Stimulated activated CD4-positive, alpha-beta T cell treated with anti-CD3 and anti-CD28 coated beads, TNF-alpha, amount 100 ng/mL, for 48 hours (primary cell): ENCODE measurements around the gene CNNM3.

Experiments
- DNase-seq, 3 donors: peaks; one replicate each; pipeline ENCODE4 v3.0.0-alpha.2; 2020; ENCODE audit warnings: low read depth in 3 of 3

The CNNM3 gene

DNA sequence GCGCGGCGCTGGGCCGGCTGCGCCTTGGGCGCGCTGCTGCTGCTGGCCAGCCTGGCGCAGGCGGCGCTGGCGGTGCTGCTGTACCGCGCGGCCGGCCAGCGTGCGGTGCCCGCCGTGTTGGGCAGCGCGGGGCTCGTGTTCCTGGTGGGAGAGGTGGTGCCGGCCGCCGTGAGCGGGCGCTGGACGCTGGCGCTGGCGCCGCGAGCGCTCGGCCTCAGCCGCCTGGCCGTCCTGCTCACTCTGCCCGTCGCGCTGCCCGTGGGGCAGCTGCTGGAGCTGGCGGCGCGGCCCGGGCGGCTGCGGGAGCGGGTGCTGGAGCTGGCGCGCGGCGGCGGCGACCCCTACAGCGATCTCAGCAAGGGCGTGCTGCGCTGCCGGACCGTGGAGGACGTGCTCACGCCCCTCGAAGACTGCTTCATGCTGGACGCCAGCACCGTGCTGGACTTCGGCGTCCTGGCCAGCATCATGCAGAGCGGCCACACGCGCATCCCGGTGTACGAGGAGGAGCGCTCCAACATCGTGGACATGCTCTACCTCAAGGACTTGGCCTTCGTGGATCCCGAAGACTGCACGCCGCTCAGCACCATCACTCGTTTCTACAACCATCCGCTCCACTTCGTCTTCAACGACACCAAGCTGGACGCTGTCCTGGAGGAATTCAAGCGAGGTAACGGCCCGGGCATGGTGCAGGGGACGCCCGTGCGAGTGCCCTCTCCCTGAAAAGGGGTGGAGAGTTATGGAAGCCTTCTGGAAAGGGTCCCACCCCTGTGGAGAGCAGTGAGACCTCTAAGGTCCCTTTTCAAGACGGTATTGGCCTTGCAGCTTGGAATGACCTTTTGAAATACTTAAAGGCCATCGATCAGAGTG, 1.0 kb downstream of the CNNM3 start:
- DNase-seq: no peak

DNA sequence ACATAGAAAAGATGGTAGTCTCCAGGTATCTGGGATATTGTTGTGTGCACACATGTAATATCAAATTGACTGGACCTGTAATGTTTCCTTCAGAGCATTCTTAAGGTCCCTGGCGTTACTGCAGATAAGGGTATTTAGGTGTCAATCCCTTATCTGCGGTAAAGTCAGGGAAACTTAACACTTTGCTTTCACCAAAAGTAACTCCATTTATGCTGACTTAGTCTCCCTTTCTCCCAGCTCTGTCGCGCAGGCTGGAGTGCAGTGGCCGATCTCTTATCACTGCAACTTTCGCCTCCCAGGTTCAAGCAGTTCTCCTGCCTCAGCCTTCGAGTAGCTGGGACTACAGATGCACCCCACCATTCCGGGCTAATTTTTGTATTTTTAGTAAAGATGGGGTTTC, 1.8 kb downstream of the CNNM3 start:
- DNase-seq: no peak

DNA sequence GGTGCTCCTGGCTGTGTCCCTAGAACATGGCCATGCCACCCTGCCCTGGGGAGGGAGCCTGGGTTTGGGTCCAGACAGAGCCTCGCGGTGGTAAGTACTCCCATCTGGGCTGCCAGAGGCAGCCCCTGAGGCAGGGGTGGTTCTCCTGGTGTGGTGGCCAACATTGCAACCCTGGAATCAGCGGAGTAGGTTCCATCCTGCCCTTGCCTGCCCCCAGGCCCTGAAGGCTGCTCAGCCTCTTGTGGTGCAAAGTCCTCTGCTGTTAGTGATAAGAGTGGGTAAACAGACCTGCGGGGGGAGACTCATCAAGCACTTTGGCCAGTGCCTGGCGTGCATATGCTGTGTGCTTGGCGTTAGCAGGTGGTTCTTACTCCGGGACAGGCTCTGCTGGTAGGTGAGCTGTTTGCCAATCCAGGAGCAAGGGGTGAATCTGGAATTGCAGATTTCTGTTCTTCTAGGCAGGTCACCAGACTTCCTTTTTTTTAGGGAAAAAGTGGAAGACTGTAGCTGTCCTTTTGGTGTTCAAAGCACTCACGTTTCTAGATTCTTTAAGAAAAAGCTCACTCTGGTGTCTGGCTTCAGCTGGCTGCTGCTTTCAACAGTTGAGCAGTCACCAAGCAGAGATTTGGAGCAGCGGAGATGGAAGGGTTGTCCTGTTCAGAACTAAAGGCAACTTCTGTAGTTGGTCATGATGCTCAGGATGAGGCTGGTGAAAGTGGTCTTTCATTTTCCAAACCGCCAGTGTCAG, 3.2 kb downstream of the CNNM3 start:
- no peak for DNase-seq

DNA sequence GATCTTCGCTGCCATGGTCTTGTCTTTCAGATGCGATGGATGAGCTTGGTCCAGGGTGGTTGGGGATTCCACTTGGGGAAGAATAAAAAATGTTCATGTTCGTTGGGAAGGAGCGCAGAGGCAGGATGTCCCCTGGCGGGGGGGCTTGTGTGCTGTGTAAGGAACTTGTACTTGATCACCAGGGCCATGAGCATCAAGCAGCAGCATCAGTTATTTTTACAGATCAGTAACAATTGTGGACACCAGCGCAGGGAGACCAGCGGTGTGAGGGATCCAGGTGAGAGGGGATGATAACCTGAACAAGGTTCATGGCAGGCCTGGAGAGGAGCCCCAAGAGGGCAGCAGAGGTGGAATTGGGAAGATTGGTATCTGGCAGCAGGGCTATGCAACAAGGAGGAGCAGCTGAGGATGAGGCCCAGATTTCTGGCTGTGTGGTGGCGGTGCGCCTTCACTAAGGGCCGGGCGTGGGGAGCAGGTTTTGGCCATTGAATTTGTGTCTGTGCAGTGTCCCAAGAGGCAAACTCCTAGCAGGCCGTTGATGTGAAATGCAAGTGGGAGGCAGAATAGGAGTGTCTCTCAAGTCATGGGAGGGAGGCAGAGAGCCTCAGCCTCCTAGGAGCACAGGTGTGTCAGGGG, 3.9 kb downstream of the CNNM3 start:
- no peak for DNase-seq

DNA sequence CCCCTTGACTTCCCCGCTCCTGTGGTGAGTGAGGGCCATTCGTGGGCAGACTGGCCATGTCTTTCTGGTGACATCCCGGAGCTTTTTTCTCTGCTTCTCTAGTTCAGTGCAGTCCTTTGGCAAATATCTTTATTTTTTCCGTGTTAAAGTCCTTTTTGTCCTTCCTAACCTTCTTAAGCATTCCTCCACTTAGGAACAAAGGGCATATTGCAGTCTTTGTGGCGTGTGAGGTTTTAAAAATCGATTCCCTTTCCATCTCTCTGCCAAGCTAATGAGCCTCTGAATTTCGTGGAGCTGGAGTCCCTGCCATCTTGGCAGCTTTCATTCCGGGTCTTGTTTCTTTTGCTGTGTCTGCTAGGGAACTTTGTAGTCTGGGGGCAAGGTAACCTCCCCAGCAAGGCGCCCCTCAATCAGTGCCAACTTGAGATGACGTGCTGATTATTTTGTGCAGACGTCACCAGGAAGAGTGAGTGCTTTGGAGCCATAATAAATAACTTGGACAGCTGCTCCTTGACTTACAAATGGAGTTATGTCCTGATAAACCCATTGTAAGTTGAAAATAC, 5.1 kb downstream of the CNNM3 start:
- no peak for DNase-seq

DNA sequence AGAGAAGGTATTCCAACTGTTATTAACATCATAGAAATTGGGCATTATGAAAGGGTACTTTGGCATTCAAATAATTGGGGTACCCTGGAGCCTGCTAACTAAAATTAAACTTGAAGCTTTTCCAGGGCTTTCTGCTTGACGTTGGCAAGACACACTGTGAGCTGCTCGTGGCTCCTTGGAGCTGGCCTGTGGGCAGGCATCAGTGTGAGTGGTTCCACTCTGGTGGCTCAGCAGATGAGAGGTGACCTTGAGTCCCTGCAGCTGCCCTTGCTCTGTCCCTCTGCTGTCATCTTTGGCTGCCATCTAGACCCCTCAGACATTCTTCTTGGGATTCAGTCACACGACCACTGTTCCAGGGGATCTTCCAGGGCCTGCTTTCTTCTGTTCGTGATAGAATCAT, 6.7 kb downstream of the CNNM3 start:
- DNase-seq: no peak

DNA sequence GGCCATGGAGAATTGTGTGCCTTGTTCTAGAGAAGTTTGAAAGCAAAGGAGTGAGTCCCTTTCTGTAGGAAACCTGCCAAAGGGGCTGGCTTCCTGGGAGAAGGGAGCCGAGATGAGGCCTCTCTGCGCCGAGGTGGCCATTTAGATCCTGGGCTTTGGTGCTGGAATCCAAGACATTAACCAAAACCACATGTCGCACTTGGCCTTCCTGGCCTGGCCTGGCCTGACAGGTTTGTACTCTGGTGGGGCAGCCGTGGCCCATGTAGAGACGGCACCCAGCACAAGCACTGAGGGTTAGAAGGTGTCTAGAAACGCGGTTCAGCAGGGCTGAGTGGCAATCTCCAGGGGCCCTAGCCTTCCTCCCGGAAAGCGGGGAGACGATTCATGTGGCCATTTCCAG, 7.1 kb downstream of the CNNM3 start:
- no peak for DNase-seq

DNA sequence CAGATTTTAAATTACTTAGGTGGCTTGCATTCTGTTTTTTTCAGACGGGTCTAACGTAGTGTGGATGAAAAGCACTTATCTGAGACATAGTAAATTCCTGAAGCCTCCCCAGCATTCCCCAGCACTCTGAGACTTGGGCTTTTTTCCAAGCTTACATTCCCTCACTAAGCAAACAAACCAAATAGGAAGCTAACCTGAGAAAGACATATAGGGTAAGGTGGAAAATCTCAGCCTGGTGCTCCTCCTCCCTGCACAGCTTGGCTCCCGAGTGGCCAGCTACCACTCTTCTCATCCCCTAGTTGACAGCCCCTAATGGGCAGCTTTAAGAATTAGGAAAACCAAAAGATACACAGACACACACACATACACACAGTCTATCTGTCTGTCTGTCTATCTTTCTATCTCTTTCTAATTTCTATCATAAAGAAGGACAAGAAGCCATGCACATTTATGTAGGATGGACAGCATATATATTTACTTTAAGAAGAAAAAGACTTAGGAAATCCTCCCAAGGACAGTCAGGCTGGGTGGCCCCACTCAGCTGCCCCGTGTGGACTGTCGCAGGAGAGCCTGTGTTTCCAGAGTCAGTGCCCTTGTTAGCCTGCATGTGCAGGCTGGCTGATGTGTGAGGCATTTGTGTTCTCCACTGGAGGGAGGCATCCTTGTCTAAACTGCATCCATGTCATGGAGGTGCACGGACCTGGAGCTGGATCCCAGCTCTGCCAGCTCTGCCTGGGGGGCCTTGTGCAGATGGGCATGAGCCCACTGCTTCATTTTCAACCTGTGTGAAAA, 8.2 kb downstream of the CNNM3 start:
- DNase-seq: no peak

DNA sequence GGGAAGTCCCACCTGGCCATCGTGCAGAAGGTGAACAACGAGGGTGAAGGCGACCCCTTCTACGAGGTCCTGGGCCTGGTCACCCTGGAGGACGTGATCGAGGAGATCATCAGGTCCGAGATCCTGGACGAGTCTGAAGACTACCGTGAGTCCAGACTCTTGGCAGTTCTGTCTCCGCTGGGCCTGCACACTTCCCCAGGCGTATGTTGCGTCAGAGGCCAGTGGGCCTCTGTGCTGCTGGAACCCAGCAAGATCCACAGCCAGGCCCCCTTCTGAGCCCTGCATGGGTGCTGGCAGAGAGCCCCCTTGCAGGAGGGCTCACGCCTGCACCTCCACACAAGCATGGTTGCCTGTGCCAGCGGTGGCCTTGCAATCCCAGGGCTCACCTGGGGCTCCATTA, 9.0 kb downstream of the CNNM3 start:
- DNase-seq: no peak

DNA sequence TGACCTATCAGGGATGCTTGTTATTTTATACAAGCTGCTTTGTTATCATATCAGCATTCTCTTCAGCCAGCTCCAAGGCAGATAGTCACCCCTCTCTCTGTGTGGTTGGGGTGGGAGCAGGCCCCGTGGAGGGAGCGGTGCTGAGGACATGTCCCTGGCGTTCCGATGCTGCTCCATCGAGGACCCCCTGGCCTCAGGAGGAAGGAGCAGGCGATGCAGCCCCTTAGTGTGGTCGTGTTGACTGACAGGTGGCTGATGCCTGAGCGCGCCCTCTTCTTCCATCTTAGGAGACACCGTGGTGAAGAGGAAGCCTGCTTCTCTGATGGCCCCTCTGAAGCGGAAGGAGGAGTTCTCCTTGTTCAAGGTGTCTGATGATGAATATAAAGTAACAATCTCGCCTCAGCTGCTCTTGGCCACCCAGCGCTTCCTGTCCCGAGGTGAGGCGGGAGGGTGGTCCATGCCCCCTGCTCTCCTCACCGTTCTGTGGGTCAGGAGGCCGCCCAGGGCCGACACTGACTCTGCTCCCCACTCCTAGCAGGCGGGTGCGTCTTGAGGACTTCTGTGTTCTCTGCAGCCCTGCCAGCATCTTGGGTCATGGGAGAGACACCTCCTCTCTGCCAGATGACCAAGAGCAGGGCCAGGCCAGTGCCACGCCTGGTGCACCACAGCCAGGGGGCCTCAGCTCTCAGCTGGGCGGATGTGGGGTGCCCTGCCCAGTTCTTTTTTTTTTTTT, 10.6 kb downstream of the CNNM3 start:
- no peak for DNase-seq

DNA sequence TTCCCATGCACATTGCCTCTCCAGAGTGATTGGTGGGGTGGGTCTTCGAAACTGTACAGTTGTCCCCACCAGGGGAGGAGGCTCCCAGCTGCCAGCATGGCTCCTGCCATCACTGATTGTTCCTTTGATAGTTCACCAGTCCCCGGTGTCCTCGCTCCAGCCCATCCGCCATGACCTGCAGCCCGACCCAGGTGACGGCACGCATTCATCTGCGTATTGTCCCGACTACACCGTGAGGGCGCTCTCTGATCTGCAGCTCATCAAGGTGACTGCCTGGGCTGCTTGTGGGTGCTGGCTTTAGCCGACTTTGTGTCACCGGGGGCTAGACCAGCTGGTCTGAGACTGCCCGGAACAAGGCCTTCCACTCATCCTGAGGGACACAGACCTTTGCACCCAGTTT, 12.4 kb downstream of the CNNM3 start:
- no peak for DNase-seq

DNA sequence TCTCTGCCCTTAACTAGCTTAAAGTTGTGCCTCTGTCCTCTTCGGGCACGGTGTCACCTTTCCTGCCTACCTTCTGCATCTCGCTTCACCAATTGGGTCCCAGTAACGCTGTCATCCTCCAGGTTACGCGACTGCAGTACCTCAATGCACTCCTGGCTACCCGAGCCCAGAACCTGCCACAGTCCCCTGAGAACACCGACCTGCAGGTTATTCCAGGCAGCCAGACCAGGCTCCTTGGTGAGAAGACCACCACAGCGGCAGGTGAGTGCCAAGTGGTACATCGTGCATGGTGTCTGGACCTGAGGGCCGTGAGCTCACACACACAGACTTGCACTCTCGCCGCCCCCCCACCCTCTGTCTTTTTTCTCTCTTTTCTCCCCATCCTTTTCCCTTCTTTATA, 12.8 kb downstream of the CNNM3 start:
- DNase-seq: no peak

DNA sequence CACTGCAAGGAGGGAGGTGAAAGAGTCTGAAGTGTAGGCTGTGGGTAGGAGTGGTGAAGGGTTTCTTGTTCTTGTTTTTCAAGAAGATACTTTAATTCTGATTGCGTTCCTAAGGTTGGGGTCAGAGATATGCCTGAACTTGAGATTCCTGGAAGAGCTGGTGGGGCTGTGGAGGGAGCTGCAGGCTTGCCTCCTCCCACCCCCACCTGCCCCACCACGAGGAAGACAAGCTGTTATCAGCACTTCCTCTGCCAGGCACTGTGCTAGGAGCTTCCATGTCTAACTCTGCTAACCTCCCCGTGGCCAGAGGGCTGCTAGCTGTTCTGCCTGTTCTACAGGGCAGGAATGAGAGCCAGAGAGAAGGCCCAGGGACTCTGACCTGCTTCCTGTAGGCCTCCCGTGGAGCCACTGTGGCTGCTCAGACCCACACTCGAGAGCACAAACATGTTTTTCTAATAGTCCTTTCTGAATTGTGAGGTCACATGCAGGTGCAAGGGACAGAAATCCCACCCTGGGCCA, 14.0 kb downstream of the CNNM3 start:
- DNase-seq: no peak

DNA sequence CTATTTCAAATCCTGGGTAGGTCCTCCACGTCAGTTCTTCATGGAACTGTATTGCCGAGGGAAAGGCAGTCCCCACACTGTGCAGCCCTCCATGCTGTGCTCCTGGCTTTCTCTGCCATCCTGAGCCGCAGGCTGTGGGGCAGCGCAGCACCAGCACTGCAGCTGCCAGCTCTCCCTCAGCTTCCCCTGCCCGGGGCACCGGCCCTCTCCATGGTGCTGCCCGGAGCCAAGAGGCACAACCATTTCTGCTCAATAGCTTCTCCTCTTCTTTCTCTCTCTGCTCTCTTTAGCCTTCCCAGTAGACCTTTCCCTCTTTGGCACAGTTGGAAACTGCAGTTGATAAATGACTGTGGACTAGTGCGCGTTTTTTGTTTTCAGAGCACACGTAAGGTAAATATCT, 15.6 kb downstream of the CNNM3 start:
- DNase-seq: no peak

DNA sequence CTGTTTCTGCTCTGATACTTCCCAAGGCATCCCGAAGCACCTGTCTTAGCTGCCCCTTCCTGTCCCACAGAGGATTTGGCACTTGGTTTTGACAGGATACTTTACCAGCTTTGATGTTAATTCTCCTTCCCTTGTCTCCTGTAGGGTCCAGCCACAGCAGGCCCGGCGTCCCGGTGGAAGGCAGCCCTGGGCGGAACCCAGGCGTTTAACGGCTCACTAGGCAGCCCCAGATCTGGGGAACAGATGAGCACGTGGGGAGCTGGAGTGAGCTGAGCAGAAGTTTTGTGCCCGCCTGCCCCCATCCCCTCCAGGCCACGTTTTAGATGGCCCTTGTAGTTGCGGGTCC, 16.3 kb downstream of the CNNM3 start:
- DNase-seq: no peak

DNA sequence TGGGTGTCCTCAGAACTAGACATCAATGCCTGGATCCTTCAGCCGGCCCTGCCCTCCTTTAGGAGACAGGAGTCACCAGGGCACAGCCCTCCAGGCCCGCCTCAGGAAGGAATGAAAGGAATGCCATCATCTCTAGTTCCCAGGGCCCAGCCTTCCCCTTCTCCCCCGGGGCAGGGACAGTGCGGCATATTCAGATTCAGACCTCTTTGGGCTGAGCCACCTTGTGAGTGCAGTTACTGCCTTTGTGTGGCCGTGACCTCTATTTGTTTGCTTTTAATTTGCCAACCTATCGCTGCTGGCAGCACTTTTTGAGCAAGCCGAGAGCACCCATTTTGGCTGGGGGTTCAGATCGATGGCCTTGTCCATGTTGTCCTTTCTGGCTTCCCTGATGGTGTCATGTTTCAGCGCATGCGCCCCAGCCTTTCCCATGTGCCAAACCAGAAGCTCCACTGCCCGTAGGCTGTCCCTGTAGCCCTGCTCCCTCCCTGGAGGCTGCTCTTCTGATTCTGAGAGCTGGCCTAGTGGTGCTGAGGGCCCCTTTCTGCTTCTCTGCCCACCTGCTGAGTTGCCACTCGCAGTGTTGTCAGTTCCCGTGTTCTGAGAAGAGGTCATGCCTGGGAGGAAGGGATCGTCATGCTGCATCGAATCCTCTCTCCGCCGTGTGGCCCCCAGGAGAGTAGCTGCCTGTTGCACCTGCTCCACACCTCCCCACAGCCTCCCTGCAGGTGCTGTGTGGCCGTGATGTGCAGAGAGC, 16.9 kb downstream of the CNNM3 start:
- no peak for DNase-seq

DNA sequence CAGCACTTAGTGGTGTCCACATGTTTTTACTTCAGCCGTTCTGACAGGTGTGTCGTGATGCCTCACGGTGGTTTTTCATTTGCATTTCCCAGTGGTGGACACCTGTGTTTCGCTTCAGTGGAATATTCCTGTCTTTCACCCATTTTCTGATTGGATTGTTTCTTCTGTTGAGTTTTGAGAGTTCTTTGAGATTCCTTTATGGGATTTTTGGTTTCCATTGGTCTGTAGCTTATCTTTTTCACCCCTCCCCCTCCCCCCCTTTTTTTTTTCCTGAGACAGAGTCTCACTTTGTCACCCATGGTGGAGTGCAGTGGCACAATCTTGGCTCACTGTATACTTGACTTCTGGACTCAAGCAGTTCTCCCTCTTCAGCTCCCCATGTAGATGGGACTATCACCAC, 19.8 kb downstream of the CNNM3 start:
- DNase-seq: no peak

DNA sequence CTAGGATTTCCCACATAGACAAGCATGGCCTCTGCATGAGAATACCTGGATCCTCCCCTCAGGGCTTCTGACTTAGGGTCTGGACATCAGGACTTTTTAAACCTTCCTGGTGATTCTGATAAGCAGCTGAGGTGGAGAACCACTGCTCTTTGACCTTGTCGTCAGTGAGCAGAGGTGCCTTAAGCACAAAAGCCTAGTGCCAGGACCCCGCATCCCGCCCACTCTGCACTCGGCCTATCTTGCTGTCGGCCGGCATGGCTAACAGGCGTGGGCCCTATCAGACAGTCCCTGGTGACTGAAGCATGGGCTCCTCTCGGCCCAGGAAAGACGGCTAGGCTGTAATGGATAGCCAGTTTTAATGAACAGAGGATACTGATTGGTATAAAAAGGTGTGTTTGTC, 21.5 kb downstream of the CNNM3 start:
- DNase-seq: no peak

DNA sequence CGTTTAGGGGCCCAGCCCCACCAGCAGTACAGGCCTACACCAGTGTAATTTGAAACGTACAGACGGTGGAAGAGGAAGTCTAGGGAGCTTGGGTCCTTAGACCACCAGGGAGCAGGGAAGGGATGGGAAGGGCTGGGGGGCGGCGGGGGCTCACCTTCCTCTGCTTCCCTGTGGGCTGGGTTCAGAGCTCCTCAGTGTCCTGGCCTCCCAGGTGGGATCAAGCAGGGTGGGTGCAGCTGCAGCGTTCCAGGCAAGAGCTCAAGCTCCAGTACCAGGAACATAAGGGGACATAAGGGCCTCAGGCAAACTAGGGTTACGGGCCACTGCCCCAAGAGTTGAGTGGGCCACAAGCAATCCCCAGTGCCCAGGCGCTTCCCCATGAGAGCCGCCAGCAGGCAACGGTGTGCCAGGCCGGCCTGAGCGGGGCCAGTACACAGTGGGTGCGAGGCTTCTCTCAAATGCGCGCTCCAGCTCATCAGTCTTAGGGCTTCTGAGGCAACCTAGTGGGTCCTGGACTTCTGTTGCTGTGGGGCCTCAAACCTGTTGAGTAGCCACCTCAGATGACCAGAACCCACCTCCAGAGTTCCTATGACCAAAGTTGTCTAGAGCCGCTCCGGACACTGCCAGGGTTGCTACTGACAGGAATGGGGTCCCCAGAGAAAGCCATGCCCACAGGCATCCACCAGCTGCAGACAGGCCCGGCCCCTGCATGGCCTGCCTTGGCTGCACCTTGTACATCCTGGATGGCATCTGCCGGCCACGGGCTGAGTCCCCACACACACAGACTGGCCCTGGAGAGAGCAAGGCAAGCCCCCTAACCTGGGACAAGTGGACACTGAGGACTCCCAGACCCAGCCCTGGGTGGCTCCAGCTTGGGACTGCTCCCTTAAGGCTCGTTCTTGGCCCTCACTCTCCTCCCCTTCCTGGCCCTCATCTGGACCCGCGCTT, 22.6 kb downstream of the CNNM3 start:
- DNase-seq: no peak
